ENCODE measurements around the gene SRGAP2.
"Not testable (repeated sequence)": the region's sequence is repeated elsewhere in the genome, so short reads cannot be mapped to it uniquely, and the experiment has no call there.

The SRGAP2 gene

GRCh38 chr1:206203364-206204158 is at the start of gene SRGAP2:
SRGAP2 (plus strand) TSS chr1:206203541; CDS start chr1:206205971, 2,430 bp downstream.
- not testable (repeated sequence) for TF ChIP-seq GATA3, GATA2 (IDR thresholded peaks at IDR 0.05; ENCODE audit: low read depth, low read length)

- TF ChIP-seq GATA2 (IDR thresholded peaks at IDR 0.05; ENCODE audit: low read depth, low read length), result peak; percentile 37; the same call in 1 of the 2 replicates
These were observed 25.0 kb upstream of the SRGAP2 start for GRCh38 chr1:206178061-206178989.

DNA sequence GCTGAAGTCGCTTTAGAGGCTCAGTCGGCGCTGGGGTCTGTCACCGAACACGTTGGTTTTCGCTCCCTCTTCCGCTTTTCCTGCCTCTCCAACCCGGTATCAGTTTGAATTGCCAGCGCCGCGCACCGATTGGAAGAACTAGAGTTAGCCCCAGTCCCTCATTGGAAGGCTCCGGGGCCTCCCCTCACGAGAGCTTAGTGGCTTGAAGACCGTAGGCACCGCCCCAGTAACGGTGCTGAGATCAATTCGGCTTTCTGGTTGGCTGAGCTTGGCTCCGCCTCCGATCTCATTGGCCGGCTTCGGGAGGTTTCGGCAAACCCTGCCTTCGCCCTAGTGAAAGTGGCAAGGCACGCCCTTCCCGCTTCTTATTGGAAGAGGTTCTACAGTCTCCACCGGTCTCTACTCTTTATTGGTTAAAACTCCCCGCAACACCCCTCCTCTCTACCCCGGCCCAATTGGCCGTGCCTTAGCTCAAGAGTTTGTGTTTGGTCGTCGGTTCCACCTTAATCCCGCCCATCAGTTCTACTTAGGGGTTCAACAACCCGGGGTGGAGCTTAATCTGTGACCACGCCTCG is 465 bp upstream of the SRGAP2 start, which contains the start of gene FAM72A:
FAM72A (minus strand) TSS at position 51 of the 575 bp plus-strand sequence. CDS start 814 bp downstream, outside the sequence.
- not testable (repeated sequence) for TF ChIP-seq GATA3, GATA2 (IDR thresholded peaks at IDR 0.05; ENCODE audit: low read depth, low read length)

Measured in SH-SY5Y (cell line).